ENCODE results near the gene PTPRN2. TPM values are rescaled to one million over a fixed set of nuclear protein-coding genes. Genes with fewer than 3 reads are reported as not detected.

The PTPRN2 gene
- total RNA-seq, 1 experiment from 2014 or later = 2.1 TPM

DNA sequence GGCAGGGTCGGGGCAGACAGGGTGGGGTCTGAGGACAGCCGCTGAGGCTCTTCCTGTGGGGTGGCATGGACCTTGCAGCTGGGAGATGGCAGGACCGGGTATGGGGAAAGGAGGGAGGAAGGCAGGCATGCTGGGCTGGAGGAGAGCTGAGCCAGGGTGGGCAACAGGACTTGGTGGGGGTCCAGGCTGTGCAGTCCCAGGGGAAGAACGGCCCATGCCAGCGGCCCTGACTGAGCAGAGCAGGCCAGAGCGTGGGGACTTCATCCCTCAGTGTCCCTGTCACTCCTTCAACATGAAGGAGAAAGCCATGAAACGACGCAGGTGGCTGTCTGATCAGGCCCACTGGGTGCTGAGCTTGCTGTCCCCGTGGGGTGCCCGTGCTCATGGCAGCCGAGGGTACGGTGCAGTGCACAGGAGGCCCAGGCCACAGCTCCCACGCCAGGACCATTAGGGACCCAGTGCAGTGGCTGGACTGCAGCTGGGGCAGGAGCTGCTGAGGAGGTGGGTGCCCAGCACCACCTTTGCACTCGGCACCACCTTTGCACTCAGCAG lies 519.6 kb downstream of the PTPRN2 start:
- H3K4me3 ChIP-seq (replicated peaks in 1 of 2; ENCODE audit: low read depth in 1 of 2, low read length in 2 of 2) = no peak overlapping the region
- ChIA-PET RAD21 (ENCODE audit: low non-redundant PET in 1 of 2, low total read pairs in 2 of 2, uncharacterized antibody in 2 of 2, unreplicated experiment in 2 of 2) (no interaction called here), CTCF (no interaction called here), POLR2A (no interaction called here)
- no peak for DNase-seq (ENCODE audit: low read depth, low spot score)
- H3K27ac ChIP-seq (ENCODE audit: low read depth, low read length) = no peak overlapping the region
- no peaks in the 10 kb centered on the region; a peak in 1 of 4 replicates for H3K9me3 ChIP-seq (ENCODE audit: control insufficient read depth in 1 of 2, insufficient read depth in 1 of 2, low read depth in 1 of 2, low read length in 2 of 2)
- H3K36me3 ChIP-seq (ENCODE audit: control insufficient read depth in 1 of 2, insufficient read depth in 2 of 2, low read length in 2 of 2) = no peaks in the 10 kb centered on the region
- intact Hi-C loops (cut with micrococcal nuclease) = no loop called here
- no peaks in the 10 kb centered on the region for H3K4me1 ChIP-seq (ENCODE audit: control insufficient read depth in 1 of 2, insufficient read depth in 2 of 2, low read length in 2 of 2)
- no peak overlapping the region for H3K4me2 ChIP-seq (ENCODE audit: low read length)
- BruUV-seq (replicated peaks) = no TSS peak
- H4K20me1 ChIP-seq (ENCODE audit: insufficient read depth) = no peaks in the 10 kb centered on the region
- H3K27me3 ChIP-seq (ENCODE audit: insufficient read depth, low read length) = 0 out of 2 replicates have a peak, but pooled peaks cover 3% of the 10 kb centered on the region
- H2AFZ ChIP-seq (ENCODE audit: low read depth, low read length, poor library complexity, severe bottlenecking) = no peak overlapping the region
- TF ChIP-seq, protein P1, sequence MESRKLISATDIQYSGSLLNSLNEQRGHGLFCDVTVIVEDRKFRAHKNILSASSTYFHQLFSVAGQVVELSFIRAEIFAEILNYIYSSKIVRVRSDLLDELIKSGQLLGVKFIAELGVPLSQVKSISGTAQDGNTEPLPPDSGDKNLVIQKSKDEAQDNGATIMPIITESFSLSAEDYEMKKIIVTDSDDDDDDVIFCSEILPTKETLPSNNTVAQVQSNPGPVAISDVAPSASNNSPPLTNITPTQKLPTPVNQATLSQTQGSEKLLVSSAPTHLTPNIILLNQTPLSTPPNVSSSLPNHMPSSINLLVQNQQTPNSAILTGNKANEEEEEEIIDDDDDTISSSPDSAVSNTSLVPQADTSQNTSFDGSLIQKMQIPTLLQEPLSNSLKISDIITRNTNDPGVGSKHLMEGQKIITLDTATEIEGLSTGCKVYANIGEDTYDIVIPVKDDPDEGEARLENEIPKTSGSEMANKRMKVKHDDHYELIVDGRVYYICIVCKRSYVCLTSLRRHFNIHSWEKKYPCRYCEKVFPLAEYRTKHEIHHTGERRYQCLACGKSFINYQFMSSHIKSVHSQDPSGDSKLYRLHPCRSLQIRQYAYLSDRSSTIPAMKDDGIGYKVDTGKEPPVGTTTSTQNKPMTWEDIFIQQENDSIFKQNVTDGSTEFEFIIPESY (IDR thresholded peaks at IDR 0.05; ENCODE audit: extremely low read depth, insufficient replicate concordance, low read length) = no peak
- no peak for ATAC-seq
- no peaks in the 10 kb centered on the region for H3K79me2 ChIP-seq (ENCODE audit: insufficient read depth, low read length)
- H3K9me2 ChIP-seq (ENCODE audit: insufficient read depth) = no peaks in the 10 kb centered on the region
- no peak overlapping the region for H3K9ac ChIP-seq (ENCODE audit: low read length)

DNA sequence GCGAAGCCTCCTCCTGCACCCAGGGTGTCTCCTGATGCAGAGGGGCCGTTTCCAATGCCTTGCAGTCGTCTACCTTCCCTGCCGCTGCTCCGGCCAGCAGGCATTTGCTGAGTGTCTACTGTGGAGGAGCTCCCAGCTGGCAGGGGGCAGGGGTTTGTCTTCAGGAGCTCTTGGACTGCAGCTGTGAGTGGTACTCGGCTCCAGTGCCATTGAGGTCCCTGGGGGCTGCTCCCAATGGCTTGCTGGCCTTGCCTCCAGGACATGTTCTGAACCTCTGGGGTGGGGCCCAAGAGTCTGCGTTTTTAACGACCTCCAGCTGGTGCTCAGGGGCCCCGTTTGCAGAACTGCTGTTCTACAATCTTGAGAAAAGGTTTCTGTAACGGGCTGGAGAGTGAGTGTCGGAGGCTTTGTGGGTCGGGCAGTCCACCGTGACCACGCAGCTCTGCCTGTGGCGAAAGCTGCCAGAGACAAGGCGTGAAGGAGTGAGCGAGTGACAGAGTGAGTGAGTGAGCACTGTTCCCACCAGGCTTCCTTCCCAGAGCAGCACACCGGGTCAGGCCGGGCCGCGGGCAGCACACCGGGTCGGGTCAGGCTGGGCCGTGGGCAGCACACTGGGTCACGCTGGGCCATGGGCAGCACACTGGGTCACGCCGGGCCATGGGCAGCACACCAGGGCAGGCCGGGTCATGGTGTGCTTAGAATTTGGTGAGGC lies 520.2 kb downstream of the PTPRN2 start:
- ChIA-PET CTCF (no interaction called here), POLR2A (no interaction called here), RAD21 (ENCODE audit: low non-redundant PET in 1 of 2, low total read pairs in 2 of 2, uncharacterized antibody in 2 of 2, unreplicated experiment in 2 of 2) (no interaction called here)
- no peaks in the 10 kb centered on the region for H3K4me1 ChIP-seq (ENCODE audit: control insufficient read depth in 1 of 2, insufficient read depth in 2 of 2, low read length in 2 of 2)
- no peak overlapping the region for H3K4me3 ChIP-seq (replicated peaks in 1 of 2; ENCODE audit: low read depth in 1 of 2, low read length in 2 of 2)
- intact Hi-C loops (cut with micrococcal nuclease) = no loop called here
- no TSS peak for BruUV-seq (replicated peaks)
- no peak for DNase-seq (ENCODE audit: low read depth, low spot score)
- no peaks in the 10 kb centered on the region for H4K20me1 ChIP-seq (ENCODE audit: insufficient read depth)
- 0 out of 2 replicates have a peak, but pooled peaks cover 3% of the 10 kb centered on the region for H3K27me3 ChIP-seq (ENCODE audit: insufficient read depth, low read length)
- H2AFZ ChIP-seq (ENCODE audit: low read depth, low read length, poor library complexity, severe bottlenecking) = no peak overlapping the region
- H3K79me2 ChIP-seq (ENCODE audit: insufficient read depth, low read length) = no peaks in the 10 kb centered on the region
- no peak overlapping the region for H3K27ac ChIP-seq (ENCODE audit: low read depth, low read length)
- H3K4me2 ChIP-seq (ENCODE audit: low read length) = no peak overlapping the region
- H3K9ac ChIP-seq (ENCODE audit: low read length) = no peak overlapping the region
- no peak for ATAC-seq
- H3K36me3 ChIP-seq (ENCODE audit: control insufficient read depth in 1 of 2, insufficient read depth in 2 of 2, low read length in 2 of 2) = no peaks in the 10 kb centered on the region
- no peaks in the 10 kb centered on the region for H3K9me2 ChIP-seq (ENCODE audit: insufficient read depth)
- no peaks in the 10 kb centered on the region; a peak in 1 of 4 replicates for H3K9me3 ChIP-seq (ENCODE audit: control insufficient read depth in 1 of 2, insufficient read depth in 1 of 2, low read depth in 1 of 2, low read length in 2 of 2)
- TF ChIP-seq RAD21 (IDR thresholded peaks at IDR 0.05; ENCODE audit: low read depth) (no peak), JUND (IDR thresholded peaks at IDR 0.05) (no peak), SIN3A (IDR thresholded peaks at IDR 0.05; ENCODE audit: low read depth) (no peak), ELF1 (IDR thresholded peaks at IDR 0.05; ENCODE audit: borderline replicate concordance, low read depth) (no peak), ZNF274 (IDR thresholded peaks at IDR 0.05; ENCODE audit: low read depth, low read length) (no peak), YY1 (IDR thresholded peaks at IDR 0.05; ENCODE audit: extremely low read depth, insufficient replicate concordance, low read depth, low read length) (no peak), ZFX (IDR thresholded peaks at IDR 0.05) (no peak), POLR2A (IDR thresholded peaks at IDR 0.05; ENCODE audit: borderline replicate concordance, extremely low read depth, insufficient read depth, insufficient read length) (no peak), TCF7L2 (IDR thresholded peaks at IDR 0.05; ENCODE audit: borderline replicate concordance, extremely low read depth, insufficient read depth, insufficient read length) (no peak), FOSL1 (IDR thresholded peaks at IDR 0.05; ENCODE audit: low read depth) (no peak), EGR1 (IDR thresholded peaks at IDR 0.05; ENCODE audit: low read depth) (no peak)
- TF ChIP-seq, protein P1 (IDR thresholded peaks at IDR 0.05; ENCODE audit: extremely low read depth, insufficient replicate concordance, low read length) = no peak
- TF ChIP-seq, protein P2, sequence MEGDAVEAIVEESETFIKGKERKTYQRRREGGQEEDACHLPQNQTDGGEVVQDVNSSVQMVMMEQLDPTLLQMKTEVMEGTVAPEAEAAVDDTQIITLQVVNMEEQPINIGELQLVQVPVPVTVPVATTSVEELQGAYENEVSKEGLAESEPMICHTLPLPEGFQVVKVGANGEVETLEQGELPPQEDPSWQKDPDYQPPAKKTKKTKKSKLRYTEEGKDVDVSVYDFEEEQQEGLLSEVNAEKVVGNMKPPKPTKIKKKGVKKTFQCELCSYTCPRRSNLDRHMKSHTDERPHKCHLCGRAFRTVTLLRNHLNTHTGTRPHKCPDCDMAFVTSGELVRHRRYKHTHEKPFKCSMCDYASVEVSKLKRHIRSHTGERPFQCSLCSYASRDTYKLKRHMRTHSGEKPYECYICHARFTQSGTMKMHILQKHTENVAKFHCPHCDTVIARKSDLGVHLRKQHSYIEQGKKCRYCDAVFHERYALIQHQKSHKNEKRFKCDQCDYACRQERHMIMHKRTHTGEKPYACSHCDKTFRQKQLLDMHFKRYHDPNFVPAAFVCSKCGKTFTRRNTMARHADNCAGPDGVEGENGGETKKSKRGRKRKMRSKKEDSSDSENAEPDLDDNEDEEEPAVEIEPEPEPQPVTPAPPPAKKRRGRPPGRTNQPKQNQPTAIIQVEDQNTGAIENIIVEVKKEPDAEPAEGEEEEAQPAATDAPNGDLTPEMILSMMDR (IDR thresholded peaks at IDR 0.05 in 2 of 3, conservative IDR thresholded peaks at IDR 0.05 in 1 of 3; ENCODE audit: borderline replicate concordance in 1 of 3, insufficient read depth in 1 of 3, low read depth in 2 of 3, low read length in 2 of 3) = no peak
